Measurements from ENCODE around the gene KMT2C.

The KMT2C gene

GRCh38 chr7:152189061-152189460 is 246.7 kb downstream of the KMT2C start:
- in situ Hi-C loops (cut with HindIII; ENCODE audit: low pct_ligation_motif_present, low pct_unique_long_range_greater_than_20kb, low sequenced_read_pairs), result no loop called here
- DNase-seq, result no peak

DNA sequence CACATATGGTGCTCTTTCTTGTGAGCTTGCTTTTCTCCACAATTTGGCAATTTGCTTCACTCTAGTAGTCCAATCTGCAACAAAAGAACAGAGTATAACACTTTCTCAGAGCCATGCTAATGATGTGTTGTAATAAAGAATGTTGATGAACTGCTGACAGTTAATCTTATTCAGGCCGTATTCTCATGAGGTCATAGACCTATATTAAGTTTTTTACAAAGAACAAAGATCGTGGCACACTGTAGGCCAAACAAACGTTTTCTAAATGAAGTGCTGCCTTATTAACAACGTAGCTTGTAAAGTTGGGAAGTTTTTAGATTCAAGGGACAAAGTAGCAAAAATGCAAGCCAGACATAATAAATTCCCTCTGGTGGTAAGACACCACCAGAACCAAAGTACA is 250.2 kb downstream of the KMT2C start:
- in situ Hi-C loops (cut with HindIII; ENCODE audit: low pct_ligation_motif_present, low pct_unique_long_range_greater_than_20kb, low sequenced_read_pairs), result no loop called here
- no peak for DNase-seq

DNA sequence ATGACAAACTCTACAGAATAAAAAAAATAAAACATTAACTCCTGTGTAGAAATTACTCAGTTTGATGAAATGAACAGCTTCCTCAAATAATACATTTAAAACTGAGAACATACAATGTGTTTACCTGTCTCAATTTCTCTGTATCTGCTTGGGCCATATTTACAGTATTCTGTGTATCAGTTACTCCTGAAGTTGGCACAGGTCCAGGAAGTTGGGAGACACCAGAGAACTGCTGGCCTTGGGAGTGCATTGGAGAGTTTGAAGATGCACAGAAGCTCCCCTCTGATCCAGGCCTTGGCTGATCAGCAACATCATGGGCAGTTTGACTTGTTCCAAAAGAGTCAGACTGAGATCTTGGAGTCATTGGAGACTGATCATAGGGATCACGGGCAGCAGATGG is 255.2 kb downstream of the KMT2C start:
- in situ Hi-C loops (cut with HindIII; ENCODE audit: low pct_ligation_motif_present, low pct_unique_long_range_greater_than_20kb, low sequenced_read_pairs), result no loop called here
- DNase-seq, result no peak

DNA sequence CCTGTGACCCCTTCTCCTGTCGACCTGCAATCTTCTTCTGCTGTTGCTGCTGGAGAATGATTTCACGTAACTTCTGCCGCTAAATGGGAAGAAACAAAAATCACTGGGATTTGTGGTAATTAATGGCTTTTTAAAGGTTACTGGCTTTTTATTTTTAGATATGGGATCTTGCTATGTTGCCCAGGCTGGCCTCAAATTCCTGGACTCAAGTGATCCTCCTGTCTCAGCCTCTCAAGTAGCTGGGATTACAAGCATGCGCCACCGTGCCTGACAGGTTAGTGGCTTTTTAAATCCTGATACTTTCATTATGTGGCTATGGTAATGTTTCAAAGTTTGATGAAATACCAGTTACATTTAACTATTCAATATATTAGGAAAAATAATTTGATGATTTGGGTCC is 255.8 kb downstream of the KMT2C start:
- in situ Hi-C loops (cut with HindIII; ENCODE audit: low pct_ligation_motif_present, low pct_unique_long_range_greater_than_20kb, low sequenced_read_pairs), result no loop called here
- no peak for DNase-seq

DNA sequence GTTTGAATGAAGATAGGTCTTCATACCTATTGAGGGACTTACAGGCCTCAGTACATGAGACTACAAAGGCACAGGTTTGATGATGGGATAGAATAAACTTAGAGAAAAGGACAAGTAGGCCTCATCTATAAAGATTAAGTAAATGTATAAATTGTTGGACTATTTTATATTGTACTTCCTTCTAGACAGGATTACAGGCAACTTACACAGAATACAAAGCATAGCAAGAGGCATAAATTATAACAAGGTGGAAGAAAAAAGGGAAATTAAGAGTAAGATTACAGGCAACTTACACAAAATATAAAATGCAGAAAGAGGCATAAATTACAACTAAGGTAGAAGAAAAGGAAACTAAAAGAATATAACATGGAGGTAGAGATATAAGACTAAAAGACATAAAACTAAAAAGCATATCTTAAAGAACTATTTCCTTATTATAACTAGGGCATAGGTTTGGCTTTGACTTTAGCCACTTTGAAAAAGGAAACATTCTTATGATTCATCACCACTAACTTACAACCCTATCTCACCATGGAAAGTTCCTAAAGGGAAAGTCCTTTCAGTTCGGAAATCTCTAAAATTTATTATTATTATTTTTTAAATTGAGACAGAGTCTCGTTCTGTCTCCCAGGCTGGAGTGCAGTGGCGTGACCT is 257.3 kb downstream of the KMT2C start:
- DNase-seq, result no peak
- in situ Hi-C loops (cut with HindIII; ENCODE audit: low pct_ligation_motif_present, low pct_unique_long_range_greater_than_20kb, low sequenced_read_pairs), result no loop called here

GRCh38 chr7:152177681-152178404 is 258.0 kb downstream of the KMT2C start:
- no peak for DNase-seq
- in situ Hi-C loops (cut with HindIII; ENCODE audit: low pct_ligation_motif_present, low pct_unique_long_range_greater_than_20kb, low sequenced_read_pairs), result no loop called here

- in situ Hi-C loops (cut with HindIII; ENCODE audit: low pct_ligation_motif_present, low pct_unique_long_range_greater_than_20kb, low sequenced_read_pairs), result no loop called here
- no peak for DNase-seq
These were observed 259.0 kb downstream of the KMT2C start for GRCh38 chr7:152176797-152177196.

GRCh38 chr7:152173372-152174070 is 262.3 kb downstream of the KMT2C start:
- in situ Hi-C loops (cut with HindIII; ENCODE audit: low pct_ligation_motif_present, low pct_unique_long_range_greater_than_20kb, low sequenced_read_pairs), result no loop called here

DNA sequence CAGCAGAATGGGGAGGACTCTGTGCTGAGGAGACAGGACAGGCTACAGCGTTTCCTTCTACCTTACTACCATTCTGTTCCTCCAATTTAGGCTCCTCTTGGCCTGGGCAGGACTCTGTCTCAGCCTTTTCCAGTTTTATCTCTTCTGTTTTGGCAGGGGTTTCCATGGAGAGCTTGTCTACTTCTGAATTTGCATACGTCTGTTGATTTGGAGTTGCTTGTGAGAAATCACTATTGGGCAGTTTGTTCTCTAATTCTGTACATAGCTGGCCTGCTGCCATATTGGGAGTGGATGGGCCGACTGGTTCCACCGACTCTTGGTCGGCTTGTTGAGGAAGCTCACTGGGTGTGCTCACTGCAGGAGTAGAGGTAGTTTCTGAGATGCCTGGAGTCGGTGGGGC is 273.5 kb downstream of the KMT2C start:
- in situ Hi-C loops (cut with HindIII; ENCODE audit: low pct_ligation_motif_present, low pct_unique_long_range_greater_than_20kb, low sequenced_read_pairs), result no loop called here
- no peak for DNase-seq

More at GRCh38 chr7:152173372-152174070, 262.3 kb downstream of the KMT2C start:
- no peak for DNase-seq

DNA sequence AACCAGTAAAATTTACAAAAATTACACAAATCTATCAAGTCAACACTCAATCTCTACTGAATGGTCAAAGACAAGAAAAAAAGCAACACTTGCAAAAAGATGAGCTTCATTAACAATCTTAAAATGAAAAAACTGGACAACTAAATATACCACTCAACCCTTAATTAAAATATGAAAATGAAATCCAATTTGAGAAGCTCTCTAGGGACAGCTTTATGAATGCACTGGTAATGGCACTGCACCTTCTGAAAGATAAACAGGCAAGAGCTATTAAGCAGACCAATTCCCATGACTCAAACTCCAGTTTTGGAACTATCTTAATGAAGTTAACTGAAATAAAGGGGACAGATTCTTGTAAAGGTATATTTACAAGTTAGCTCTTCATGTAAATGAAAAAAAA is 274.6 kb downstream of the KMT2C start:
- DNase-seq, result no peak
- in situ Hi-C loops (cut with HindIII; ENCODE audit: low pct_ligation_motif_present, low pct_unique_long_range_greater_than_20kb, low sequenced_read_pairs), result no loop called here

DNA sequence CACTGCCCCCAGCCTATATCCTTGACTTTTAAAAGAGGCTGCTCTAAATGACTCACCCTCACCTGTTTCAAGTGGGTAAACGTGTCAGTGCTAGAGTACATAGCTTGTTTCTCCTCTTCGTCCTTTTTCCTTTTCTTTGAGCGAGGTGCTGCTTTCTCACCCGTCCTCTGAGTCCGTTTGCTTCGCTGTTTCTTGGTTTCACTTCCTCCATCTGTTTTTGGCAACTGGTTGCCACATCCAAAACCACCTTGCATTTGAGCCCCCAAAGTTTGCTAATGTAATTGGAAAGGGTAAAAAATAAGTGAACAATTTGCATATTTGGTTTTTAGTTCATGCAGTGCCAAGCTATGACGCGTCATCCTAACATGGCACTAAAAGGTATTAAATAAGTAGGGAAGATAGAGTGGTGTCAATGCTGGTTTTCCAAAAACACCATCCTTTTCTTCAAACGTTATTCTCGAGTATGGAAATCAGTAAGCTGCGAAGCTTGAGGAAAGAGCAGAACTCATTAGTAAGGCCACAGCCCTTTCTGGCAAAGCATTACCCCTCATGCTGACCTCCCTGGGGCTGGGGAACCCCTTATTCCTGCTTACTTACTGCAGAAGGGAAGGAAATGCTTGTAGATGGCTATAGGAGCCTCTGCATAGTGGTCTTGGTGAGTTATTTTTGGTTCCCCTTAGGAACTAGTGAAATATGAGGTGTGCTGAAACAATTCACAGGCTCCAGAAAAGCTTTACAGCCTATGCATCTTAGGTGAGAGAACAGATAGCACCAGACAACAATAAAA is 276.8 kb downstream of the KMT2C start:
- DNase-seq, result no peak
- in situ Hi-C loops (cut with HindIII; ENCODE audit: low pct_ligation_motif_present, low pct_unique_long_range_greater_than_20kb, low sequenced_read_pairs), result no loop called here

DNA sequence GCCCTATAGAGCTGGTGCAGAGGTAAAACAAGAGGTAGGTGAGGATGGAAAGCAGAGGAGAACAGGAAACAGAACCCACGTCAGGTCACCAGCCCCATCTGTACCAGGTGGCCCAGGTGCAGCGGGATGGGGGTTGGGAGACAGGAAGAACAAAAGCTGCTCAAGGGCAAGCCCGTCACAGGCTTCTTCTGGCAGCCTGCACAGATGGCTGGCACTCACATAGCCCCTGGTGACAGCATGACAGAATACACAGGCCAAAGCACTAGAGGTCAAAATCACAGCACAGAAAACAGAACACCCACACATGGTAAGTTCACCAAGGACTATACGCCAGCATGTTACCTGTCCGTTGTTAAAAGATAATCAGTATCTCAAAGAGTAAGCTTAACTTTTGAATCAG is 283.5 kb downstream of the KMT2C start:
- DNase-seq, result no peak
- in situ Hi-C loops (cut with HindIII; ENCODE audit: low pct_ligation_motif_present, low pct_unique_long_range_greater_than_20kb, low sequenced_read_pairs), result no loop called here

- no peak for DNase-seq
- in situ Hi-C loops (cut with HindIII; ENCODE audit: low pct_ligation_motif_present, low pct_unique_long_range_greater_than_20kb, low sequenced_read_pairs), result no loop called here
These were observed 286.4 kb downstream of the KMT2C start for GRCh38 chr7:152149363-152149762.

DNA sequence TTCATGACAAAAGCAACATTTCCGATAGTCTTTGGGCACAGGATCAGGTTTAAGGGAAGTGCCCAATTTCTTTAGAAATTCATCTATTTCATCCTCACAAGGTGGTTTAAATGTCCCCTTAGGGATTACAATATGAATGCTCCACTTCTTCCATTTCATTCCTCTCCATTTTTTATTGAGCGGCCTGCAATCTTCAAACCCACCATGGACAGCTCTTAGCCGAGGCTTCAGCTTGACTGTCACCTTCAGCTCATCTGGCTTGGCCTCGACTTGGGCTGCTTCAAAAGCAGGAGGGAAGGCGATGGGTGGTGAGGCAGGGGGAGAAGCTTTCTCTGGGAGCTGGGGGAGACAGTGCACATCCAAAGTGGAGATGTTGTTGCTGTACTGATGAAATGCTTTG is 287.1 kb downstream of the KMT2C start:
- DNase-seq, result no peak
- in situ Hi-C loops (cut with HindIII; ENCODE audit: low pct_ligation_motif_present, low pct_unique_long_range_greater_than_20kb, low sequenced_read_pairs), result no loop called here

GRCh38 chr7:152145853-152146466 is 289.8 kb downstream of the KMT2C start:
- DNase-seq, result peak; percentile 64
- in situ Hi-C loops (cut with HindIII; ENCODE audit: low pct_ligation_motif_present, low pct_unique_long_range_greater_than_20kb, low sequenced_read_pairs), result no loop called here

DNA sequence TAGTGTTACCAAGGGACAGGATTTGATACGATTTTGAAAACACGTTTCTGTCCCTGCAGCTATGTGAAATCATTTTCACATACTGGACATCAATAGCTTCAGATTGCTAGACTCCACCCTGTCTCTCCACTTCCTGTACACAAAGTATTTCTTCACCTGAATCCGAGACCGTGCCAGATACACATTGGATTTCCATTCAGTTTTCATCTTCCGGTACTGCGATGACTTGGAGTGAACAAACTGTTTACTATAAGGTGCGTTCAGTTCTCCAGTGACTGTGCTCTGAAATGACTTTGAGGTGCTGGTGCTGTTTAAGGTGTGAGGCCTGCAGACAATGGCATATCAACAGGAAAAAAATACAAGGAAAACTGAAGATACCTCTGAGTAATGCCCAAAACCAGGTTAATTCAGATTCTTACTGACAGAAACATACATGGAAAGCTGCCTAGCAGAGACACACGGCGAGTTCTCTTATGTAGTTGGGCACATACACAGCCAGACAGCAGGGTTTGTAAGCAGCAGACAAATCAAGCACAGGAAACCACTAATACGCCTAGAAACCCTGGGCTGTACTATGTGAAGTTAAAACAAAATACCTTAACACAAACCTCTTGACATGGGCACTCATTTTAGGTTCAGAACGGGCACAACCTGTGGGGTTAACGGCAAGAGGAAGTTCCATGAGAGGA is 291.1 kb downstream of the KMT2C start:
- DNase-seq, result no peak
- in situ Hi-C loops (cut with HindIII; ENCODE audit: low pct_ligation_motif_present, low pct_unique_long_range_greater_than_20kb, low sequenced_read_pairs), result no loop called here

DNA sequence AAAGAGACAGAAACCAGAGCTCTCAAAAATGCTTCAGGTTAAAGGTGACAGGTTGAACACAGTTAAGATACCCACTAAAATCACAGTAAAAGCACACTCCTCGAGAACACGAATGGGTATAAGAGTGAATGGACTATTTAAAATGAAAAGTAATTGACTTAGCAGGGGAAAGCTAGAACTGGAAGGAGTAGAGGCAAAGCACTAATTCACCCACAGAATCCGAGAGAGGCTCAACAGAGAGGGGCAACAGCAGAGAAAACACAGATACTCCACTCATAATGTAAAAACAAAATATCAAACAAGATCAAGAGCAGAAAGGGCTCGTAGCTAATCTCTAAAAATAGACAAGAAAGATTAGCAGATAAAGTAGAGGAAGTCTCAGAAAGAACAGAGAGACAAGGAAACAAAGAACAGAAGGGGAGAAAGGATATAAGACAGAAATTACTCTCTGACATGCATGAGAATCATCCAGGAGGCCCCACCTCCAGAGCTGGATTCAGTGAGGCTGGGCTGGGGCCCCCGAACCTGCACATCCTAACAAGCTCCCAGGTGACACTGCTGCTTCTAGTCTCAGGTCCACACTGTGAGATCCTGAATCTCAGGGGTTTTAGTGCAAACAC is 292.7 kb downstream of the KMT2C start:
- in situ Hi-C loops (cut with HindIII; ENCODE audit: low pct_ligation_motif_present, low pct_unique_long_range_greater_than_20kb, low sequenced_read_pairs), result no loop called here
- no peak for DNase-seq

DNA sequence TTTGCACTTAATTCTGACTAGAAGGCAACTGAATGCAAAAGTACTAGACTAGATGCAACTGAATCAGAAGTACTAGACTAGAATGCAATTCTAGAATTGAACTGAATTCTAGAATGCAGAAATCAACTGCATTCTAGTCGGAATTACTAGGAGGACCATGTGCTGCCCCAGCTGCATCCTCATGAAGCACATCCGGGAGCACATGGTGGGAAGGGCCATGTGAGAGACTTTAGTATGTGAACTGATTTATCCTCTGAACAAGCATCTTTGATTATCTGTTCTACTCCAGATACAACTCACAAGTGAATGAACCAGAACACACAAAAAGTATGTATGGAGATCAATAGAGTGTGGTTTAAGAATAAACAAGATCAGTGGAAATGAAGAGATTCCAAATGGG is 295.2 kb downstream of the KMT2C start:
- in situ Hi-C loops (cut with HindIII; ENCODE audit: low pct_ligation_motif_present, low pct_unique_long_range_greater_than_20kb, low sequenced_read_pairs), result no loop called here
- DNase-seq, result no peak
